CD4-positive, alpha-beta memory T cell (primary cell): Measurements from ENCODE around the gene SLC16A4. TPM values are rescaled to one million over a fixed set of nuclear protein-coding genes. Genes with fewer than 3 reads are reported as not detected.
"Not testable (repeated sequence)": the region's sequence is repeated elsewhere in the genome, so short reads cannot be mapped to it uniquely, and the experiment has no call there.

ENCODE experiments used
- CTCF ChIA-PET: fragments of 350-600 bp; sonication (Branson Sonifier 250); formaldehyde crosslinking; loops from one replicate; lab custom pipeline; 2021; ENCODE audit warnings: inconsistent platforms; ENCODE audit not compliant: partially characterized antibody; lab: Charles Lee
- POLR2A ChIA-PET: fragments of 350-600 bp; sonication (Branson Sonifier 250); formaldehyde crosslinking; loops from one replicate; lab custom pipeline; 2021; ENCODE audit not compliant: partially characterized antibody; lab: Charles Lee
- DNase-seq, 5 donors: peaks; one replicate each; pipeline versions ENCODE4 v3.0.0 to v3.0.0-alpha.2; 2020 to 2022; ENCODE audit warnings: mixed read lengths in 1 of 5
- H3K27ac ChIP-seq: one replicate; pipeline ENCODE4 v1.7.0; 2013; ENCODE audit warnings: low read depth, low read length
- H3K27me3 ChIP-seq: 2 replicates; pipeline ENCODE4 v1.7.0; 2013; ENCODE audit warnings: mild to moderate bottlenecking, low read length, moderate library complexity; ENCODE audit not compliant: insufficient read depth
- H3K36me3 ChIP-seq: 2 replicates; pipeline ENCODE4 v1.7.0; 2013; ENCODE audit warnings: mild to moderate bottlenecking, low read length, moderate library complexity; ENCODE audit not compliant: insufficient read depth
- H3K4me1 ChIP-seq: 2 replicates; pipeline ENCODE4 v1.7.0; 2013; ENCODE audit warnings: mild to moderate bottlenecking, low read length, moderate library complexity; ENCODE audit not compliant: insufficient read depth
- H3K4me3 ChIP-seq, 2 donors: one replicate each; pipeline ENCODE4 v1.7.0; 2013; ENCODE audit warnings: low read length in 2 of 2, mild to moderate bottlenecking in 1 of 2
- H3K9me3 ChIP-seq, 2 donors: one replicate each; pipeline ENCODE4 v1.7.0; 2013; ENCODE audit warnings: low read length in 2 of 2, control low read depth in 1 of 2; ENCODE audit not compliant: control insufficient read depth in 1 of 2
- H3K27ac Mint-ChIP-seq, 7 donors: one replicate each; pipeline ENCODE4 v1.8.0; 2020 to 2021; ENCODE audit warnings: mixed read lengths in 7 of 7, mild to moderate bottlenecking in 6 of 7, inconsistent platforms in 3 of 7, moderate library complexity in 3 of 7
- H3K27me3 Mint-ChIP-seq, 2 donors: one replicate each; pipeline ENCODE4 v1.8.0; 2020 to 2021; ENCODE audit warnings: mixed read lengths in 2 of 2
- H3K36me3 Mint-ChIP-seq, 2 donors: one replicate each; pipeline ENCODE4 v1.8.0; 2020 to 2021; ENCODE audit warnings: mixed read lengths in 2 of 2, inconsistent platforms in 1 of 2, mild to moderate bottlenecking in 1 of 2
- H3K4me1 Mint-ChIP-seq, 4 donors: one replicate each; pipeline ENCODE4 v1.8.0; 2020 to 2021; ENCODE audit warnings: mixed read lengths in 4 of 4, mild to moderate bottlenecking in 1 of 4
- H3K4me3 Mint-ChIP-seq, 8 donors: one replicate each; pipeline ENCODE4 v1.8.0; 2020 to 2021; ENCODE audit warnings: mixed read lengths in 8 of 8, mild to moderate bottlenecking in 7 of 8, moderate library complexity in 6 of 8, inconsistent platforms in 3 of 8
- H3K9me3 Mint-ChIP-seq, 8 donors: one replicate each; pipeline ENCODE4 v1.8.0; 2020 to 2021; ENCODE audit warnings: mixed read lengths in 8 of 8, mild to moderate bottlenecking in 5 of 8, inconsistent platforms in 3 of 8, moderate library complexity in 1 of 8
- intact Hi-C: fragments of 100-400 bp; cut with micrococcal nuclease; formaldehyde crosslinking; loops from one replicate; pipeline ENCODE4 v1.15.1; 2023
- polyA plus RNA-seq, 2 donors: library from polyadenylated mRNA; unstranded; fragments of 300-500 nt; fragmentation: Illumina TruSeq; gene quantifications; one replicate each; pipeline ENCODE4 v1.2.3, GENCODE V29; 2021
- total RNA-seq, 2 experiments: library from RNA; stranded (reverse); gene quantifications; one replicate each; pipeline ENCODE4 v1.2.3, GENCODE V29; 2021

SLC16A4 gene
- total and polyA plus RNA-seq, 4 experiments from 2014 or later: 0.29 to 0.90 (median 0.56) TPM

GRCh38 chr1:110409316-110409715, 18.5 kb upstream of the SLC16A4 start:
- Mint-ChIP-seq H3K9me3 (peaks cover 0 to 2% (median 0%) of the 10 kb centered on the region in 8 donors), H3K4me3 (peak overlapping the region in 6 of 8 donors; percentile 20 to 70 (median 40)), H3K4me1 (peaks cover 18 to 37% (median 25%) of the 10 kb centered on the region in 4 donors), H3K27ac (peak overlapping the region in 3 of 7 donors; percentile 3 to 31 (median 12)), H3K36me3 (peaks cover under 1 to 18% of the 10 kb centered on the region in 2 donors), H3K27me3 (no peaks in the 10 kb centered on the region)
- peaks cover 8% of the 10 kb centered on the region for H3K36me3 ChIP-seq
- no peak for DNase-seq
- CTCF ChIA-PET: interaction anchor here (0.9 to 9.3 kb wide), 15 partner anchors 11 to 814 kb away, joined by 3 to 73 read pairs (median 6); partner anchors contain the start of genes KCNC4 and RBM15
- POLR2A ChIA-PET: interaction anchor here (1.2 to 4.9 kb wide), 3 partner anchors 70 to 349 kb away, joined by 3 to 60 read pairs (median 3); partner anchors contain the start of gene RBM15
- no peak overlapping the region for H3K27ac ChIP-seq
- H3K27me3 ChIP-seq: no peaks in the 10 kb centered on the region
- peaks cover 31% of the 10 kb centered on the region for H3K4me1 ChIP-seq
- H3K4me3 ChIP-seq: no peak overlapping the region
- intact Hi-C loops: loop anchor here (2.0 kb wide), 1 partner anchor 207 kb away; no protein-coding TSS in a partner anchor
- H3K9me3 ChIP-seq: no peaks in the 10 kb centered on the region

DNA sequence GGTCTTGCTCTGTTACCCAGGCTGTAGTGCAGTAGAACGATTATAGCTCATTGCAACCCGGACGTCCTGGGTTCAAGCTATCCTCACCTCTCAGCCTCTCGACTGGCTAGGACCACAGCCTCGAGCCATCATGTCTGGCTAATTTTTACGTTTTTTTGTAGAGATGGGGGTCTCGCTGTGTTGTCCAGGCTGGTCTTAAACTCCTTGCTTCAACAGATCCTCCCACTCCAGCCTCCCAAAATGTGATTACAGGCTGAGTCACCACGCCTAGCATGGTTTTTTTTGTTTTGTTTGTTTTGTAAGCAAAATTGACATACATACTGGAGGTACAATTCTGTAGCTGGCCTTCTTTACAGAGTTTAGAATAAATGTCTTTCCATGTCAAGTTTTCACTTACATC, 17.7 kb upstream of the SLC16A4 start:
- peaks cover 8 to 26% of the 10 kb centered on the region in 2 donors for H3K36me3 Mint-ChIP-seq
- intact Hi-C loops: loop anchor here (2.0 kb wide), 1 partner anchor 206 kb away; no protein-coding TSS in a partner anchor
- H3K4me3 ChIP-seq: peak overlapping the region in 1 of 2 donors; percentile 83

DNA sequence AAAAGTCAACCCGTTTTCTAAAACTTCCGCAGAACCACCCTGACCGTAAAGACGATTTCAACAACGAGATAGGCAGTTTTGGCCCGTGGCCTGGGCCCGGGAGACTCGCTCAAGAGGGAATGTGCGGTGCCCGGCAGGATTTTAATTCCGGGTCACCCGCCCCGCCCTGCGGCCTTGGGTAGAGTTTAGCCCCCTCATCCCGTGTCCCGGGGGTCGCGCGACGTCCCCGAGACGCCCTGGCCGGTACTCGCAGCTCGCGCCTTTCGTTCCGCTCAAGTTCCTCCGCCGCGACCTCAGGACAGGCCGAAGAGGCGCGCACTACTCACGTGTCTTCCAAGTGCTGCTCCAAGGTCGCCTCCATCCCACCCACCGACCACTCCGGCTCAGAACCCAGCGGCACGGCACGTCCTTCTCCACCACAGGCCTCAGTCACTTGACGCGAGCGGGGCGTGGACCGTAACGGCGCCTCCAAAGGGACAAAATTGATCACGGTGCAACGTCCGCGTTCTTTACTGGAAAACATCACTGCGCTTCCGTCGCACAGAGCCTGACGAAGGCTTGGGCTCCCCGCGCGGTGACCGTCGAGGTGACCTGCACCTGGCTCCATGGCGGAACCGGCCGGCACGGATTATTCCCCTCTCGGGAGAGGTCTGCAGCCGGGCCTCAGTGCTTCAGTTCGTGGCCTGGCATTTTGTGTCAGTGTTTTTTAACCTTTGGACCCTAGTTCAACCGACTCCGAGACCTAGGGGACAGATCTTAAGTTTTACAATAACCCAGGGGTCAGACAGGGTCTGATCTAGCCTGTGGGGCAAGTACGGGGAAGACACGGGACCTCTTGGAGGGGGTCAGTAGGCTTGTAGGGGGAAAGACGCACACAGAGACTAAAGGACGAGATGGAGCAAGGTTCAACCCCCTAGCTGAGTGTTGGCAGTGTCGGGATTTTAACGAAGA, 16.7 kb upstream of the SLC16A4 start, which contains the start of gene LAMTOR5:
LAMTOR5 (minus strand) TSS at position 435 of the 951 bp plus-strand sequence; CDS start at position 361, 74 bp downstream.
- intact Hi-C loops: loop anchor here (1.0 to 2.0 kb wide), 3 partner anchors 69 to 373 kb away; partner anchors contain the start of gene STRIP1
- Mint-ChIP-seq H3K4me3 (peak within 1 kb of the TSS; percentile 96 to 100 (median 99)), H3K36me3 (peaks cover 8 to 31% of the 10 kb centered on the region in 2 donors), H3K9me3 (peaks cover 0 to 2% (median 0%) of the 10 kb centered on the region in 8 donors), H3K27me3 (no peaks in the 10 kb centered on the region), H3K4me1 (peaks cover 17 to 34% (median 24%) of the 10 kb centered on the region in 4 donors), H3K27ac (peak within 1 kb of the TSS; percentile 95 to 100 (median 99))
- POLR2A ChIA-PET: interaction anchor here (0.6 to 4.9 kb wide), 7 partner anchors 9 to 424 kb away, joined by 3 to 60 read pairs (median 4); partner anchors contain the start of genes KCNC4 and RBM15
- Histone ChIP-seq H3K4me1 (peaks cover 28% of the 10 kb centered on the region), H3K4me3 (peak within 1 kb of the TSS; percentile 83 to 98), H3K27me3 (no peaks in the 10 kb centered on the region), H3K9me3 (no peaks in the 10 kb centered on the region), H3K27ac (peak within 1 kb of the TSS; percentile 87), H3K36me3 (peaks cover 26% of the 10 kb centered on the region)
- DNase-seq: peak; percentile 89 to 91 (median 90)
- CTCF ChIA-PET: interaction anchor here (1.4 to 9.3 kb wide), 9 partner anchors 53 to 212 kb away, joined by 3 to 73 read pairs (median 12); partner anchors contain the start of genes KCNC4 and RBM15

More for the DNA sequence above, 17.7 kb upstream of the SLC16A4 start:
- Mint-ChIP-seq H3K4me3 (peak overlapping the region; percentile 96 to 100 (median 99)), H3K27ac (peak overlapping the region in 6 of 7 donors; percentile 26 to 99 (median 97)), H3K9me3 (peaks cover 0 to 2% (median 0%) of the 10 kb centered on the region in 8 donors), H3K27me3 (no peaks in the 10 kb centered on the region), H3K4me1 (peaks cover 20 to 37% (median 25%) of the 10 kb centered on the region in 4 donors)
- POLR2A ChIA-PET: interaction anchor here (0.8 to 4.9 kb wide), 8 partner anchors 22 to 349 kb away, joined by 3 to 60 read pairs (median 4); partner anchors contain the start of genes KCNC4 and RBM15
- no peak for DNase-seq
- peaks cover 17% of the 10 kb centered on the region for H3K36me3 ChIP-seq
- H3K27me3 ChIP-seq: no peaks in the 10 kb centered on the region
- H3K9me3 ChIP-seq: no peaks in the 10 kb centered on the region
- H3K27ac ChIP-seq: no peak overlapping the region
- peaks cover 31% of the 10 kb centered on the region for H3K4me1 ChIP-seq
- CTCF ChIA-PET: interaction anchor here (0.9 to 9.3 kb wide), 15 partner anchors 11 to 814 kb away, joined by 3 to 73 read pairs (median 6); partner anchors contain the start of genes KCNC4 and RBM15

- Mint-ChIP-seq H3K27ac (peak overlapping the region; percentile 70 to 100 (median 99)), H3K4me3 (peak overlapping the region; percentile 96 to 100 (median 99)), H3K36me3 (peaks cover 8 to 42% of the 10 kb centered on the region in 2 donors), H3K4me1 (peaks cover 16 to 30% (median 23%) of the 10 kb centered on the region in 4 donors)
- H3K9me3 ChIP-seq, H3K27me3 Mint-ChIP-seq, H3K27me3 ChIP-seq, DNase-seq, H3K9me3 Mint-ChIP-seq, intact Hi-C loops: not testable (repeated sequence)
- CTCF ChIA-PET: interaction anchor here (5.2 kb wide), 1 partner anchor 198 kb away, joined by 45 read pairs; the partner anchor contains the start of gene KCNC4
- H3K36me3 ChIP-seq: peaks cover 37% of the 10 kb centered on the region
- POLR2A ChIA-PET: interaction anchor here (0.9 to 4.9 kb wide), 3 partner anchors 67 to 372 kb away, joined by 3 to 60 read pairs (median 3); partner anchors contain the start of genes RBM15 and STRIP1
- H3K27ac ChIP-seq: peak overlapping the region; percentile 87
- H3K4me1 ChIP-seq: peaks cover 27% of the 10 kb centered on the region
- peak overlapping the region; percentile 83 to 98 for H3K4me3 ChIP-seq
These were observed 15.6 kb upstream of the SLC16A4 start for GRCh38 chr1:110406407-110406806.

GRCh38 chr1:110404401-110404800, 13.6 kb upstream of the SLC16A4 start:
- POLR2A ChIA-PET: no interaction called here
- Histone ChIP-seq H3K27me3 (no peaks in the 10 kb centered on the region), H3K4me1 (peaks cover 27% of the 10 kb centered on the region), H3K4me3 (no peak overlapping the region), H3K9me3 (no peaks in the 10 kb centered on the region), H3K36me3 (peaks cover 47% of the 10 kb centered on the region), H3K27ac (no peak overlapping the region)
- H3K4me1 Mint-ChIP-seq: peaks cover 15 to 30% (median 24%) of the 10 kb centered on the region in 4 donors
- peaks cover 0 to 2% (median 0%) of the 10 kb centered on the region in 8 donors for H3K9me3 Mint-ChIP-seq
- no peaks in the 10 kb centered on the region for H3K27me3 Mint-ChIP-seq
- H3K27ac Mint-ChIP-seq: peak overlapping the region in 4 of 7 donors; percentile 5 to 57 (median 54)
- CTCF ChIA-PET: interaction anchor here (1.4 to 5.2 kb wide), 4 partner anchors 8 to 196 kb away, joined by 3 to 45 read pairs (median 6); partner anchors contain the start of gene KCNC4
- DNase-seq: no peak
- no peak overlapping the region for H3K4me3 Mint-ChIP-seq
- intact Hi-C loops: no loop called here
- H3K36me3 Mint-ChIP-seq: peaks cover 11 to 56% of the 10 kb centered on the region in 2 donors

DNA sequence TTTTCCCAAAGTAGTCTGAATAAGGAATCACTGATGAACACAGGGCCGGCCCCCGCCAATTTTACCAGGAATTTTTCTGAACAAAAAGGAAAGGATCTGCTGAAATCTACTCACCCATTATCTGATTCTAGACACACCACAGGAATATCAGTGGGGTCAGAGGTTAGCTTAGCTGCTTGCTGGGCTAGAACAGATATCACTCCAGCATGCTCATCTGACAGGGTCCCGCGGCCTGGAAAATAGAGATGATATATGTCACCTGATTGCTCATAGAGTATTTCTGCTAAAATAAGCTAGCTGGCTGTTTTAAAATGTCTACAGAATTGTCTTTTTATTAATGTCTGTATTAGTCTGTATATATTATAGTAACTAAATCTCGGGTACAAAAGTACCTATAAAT, 13.0 kb upstream of the SLC16A4 start:
- no peaks in the 10 kb centered on the region for H3K27me3 ChIP-seq
- CTCF ChIA-PET: interaction anchor here (1.4 to 2.0 kb wide), 3 partner anchors 8 to 65 kb away, joined by 3 to 9 read pairs (median 3); no protein-coding TSS in a partner anchor
- intact Hi-C loops: no loop called here
- no peaks in the 10 kb centered on the region for H3K27me3 Mint-ChIP-seq
- H3K4me3 ChIP-seq: no peak overlapping the region
- peaks cover 0 to 2% (median 0%) of the 10 kb centered on the region in 8 donors for H3K9me3 Mint-ChIP-seq
- H3K36me3 Mint-ChIP-seq: peaks cover 11 to 56% of the 10 kb centered on the region in 2 donors
- DNase-seq: no peak
- H3K36me3 ChIP-seq: peaks cover 49% of the 10 kb centered on the region
- H3K4me3 Mint-ChIP-seq: no peak overlapping the region
- POLR2A ChIA-PET: no interaction called here
- no peaks in the 10 kb centered on the region for H3K9me3 ChIP-seq
- H3K27ac Mint-ChIP-seq: peak overlapping the region in 2 of 7 donors; percentile 32 to 51
- H3K4me1 ChIP-seq: peaks cover 26% of the 10 kb centered on the region
- no peak overlapping the region for H3K27ac ChIP-seq
- H3K4me1 Mint-ChIP-seq: peaks cover 15 to 30% (median 23%) of the 10 kb centered on the region in 4 donors
